Measurements from ENCODE around the gene PRKG1.

GRCh38 chr10:51488766-51489408 is 414.6 kb downstream of the PRKG1 start:
- TF ChIP-seq CTCF (IDR thresholded peaks at IDR 0.05; ENCODE audit: low read depth, low read length) (no peak), EZH2phosphoT487 (IDR thresholded peaks at IDR 0.05; ENCODE audit: low read depth) (no peak)

All from OCI-LY3 (cell line).